ENCODE results near the gene YBEY. TPM values are rescaled to one million over a fixed set of nuclear protein-coding genes. Genes with fewer than 3 reads are reported as not detected.

YBEY gene
- polyA plus RNA-seq, 2 donors: 7.1 to 11.9 TPM

DNA sequence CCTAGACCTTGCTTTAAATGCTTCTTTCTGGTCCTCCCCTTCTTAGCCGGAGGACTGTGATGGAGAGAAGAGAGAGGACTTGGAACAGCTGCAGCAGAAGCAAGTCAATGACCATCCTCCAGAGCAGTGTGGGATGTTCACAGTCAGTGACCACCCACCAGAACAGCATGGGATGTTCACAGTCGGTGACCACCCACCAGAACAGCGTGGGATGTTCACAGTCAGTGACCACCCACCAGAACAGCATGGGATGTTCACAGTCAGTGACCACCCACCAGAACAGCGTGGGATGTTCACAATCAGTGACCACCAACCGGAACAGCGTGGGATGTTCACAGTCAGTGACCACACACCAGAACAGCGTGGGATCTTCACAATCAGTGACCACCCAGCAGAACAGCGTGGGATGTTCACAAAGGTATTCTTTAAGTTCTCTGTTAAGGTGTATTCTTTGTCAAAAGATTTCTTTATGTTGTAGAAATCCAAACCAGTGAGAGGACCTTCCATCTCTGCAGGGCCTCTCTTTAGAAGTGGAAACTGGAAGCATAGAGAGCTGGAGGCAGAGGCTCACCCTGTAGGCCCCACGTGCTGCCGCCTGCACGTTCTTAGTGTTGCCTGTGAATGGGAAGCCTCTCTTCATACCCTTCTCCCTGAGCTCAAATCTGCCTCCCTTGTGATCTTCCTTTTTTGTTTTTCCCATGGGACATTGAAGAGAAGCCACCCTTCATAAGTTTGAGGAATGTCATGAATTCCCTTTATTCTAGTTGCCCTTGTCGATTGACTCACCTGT, 48.4 kb downstream of the YBEY start:
- Histone ChIP-seq H3K36me3 (ENCODE audit: control insufficient read depth in 2 of 2, insufficient read depth in 2 of 2, low read length in 1 of 2) (peaks cover 6 to 20% of the 10 kb centered on the region in 2 donors), H3K27me3 (ENCODE audit: control insufficient read depth in 1 of 2, insufficient read depth in 2 of 2, low read length in 2 of 2) (no peaks in the 10 kb centered on the region), H3K4me3 (ENCODE audit: low read depth in 1 of 2, low read length in 2 of 2) (no peak overlapping the region), H3K27ac (ENCODE audit: low read depth in 2 of 2, low read length in 1 of 2) (no peak overlapping the region), H3K4me1 (ENCODE audit: control insufficient read depth in 2 of 2, insufficient read depth in 2 of 2, low read length in 1 of 2) (no peaks in the 10 kb centered on the region), H3K9me3 (ENCODE audit: control insufficient read depth in 2 of 2, insufficient read depth in 1 of 2, low read depth in 1 of 2, low read length in 1 of 2) (no peaks in the 10 kb centered on the region)
- 92 to 94% methylated on average over 12 of the region's 12 CpGs for WGBS, 2 donors

DNA sequence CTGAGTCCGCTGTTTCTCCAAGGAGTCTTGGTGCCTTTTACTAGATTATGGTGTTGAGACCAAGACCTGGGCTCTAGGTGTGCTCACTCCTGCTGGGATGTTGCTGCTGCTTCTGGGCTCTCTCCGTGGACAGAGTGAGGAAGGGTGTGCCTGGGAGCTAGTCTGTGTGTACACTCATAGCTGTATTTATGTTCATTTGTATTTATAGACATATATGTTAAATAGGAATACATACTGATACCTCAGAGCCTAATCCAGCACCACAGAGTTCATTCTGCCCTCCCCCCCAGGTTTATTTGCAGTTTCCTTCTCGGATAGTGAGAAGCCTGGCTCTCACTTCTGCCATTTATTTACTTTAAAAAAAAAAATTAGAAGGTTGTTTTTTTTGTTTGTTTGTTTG, 50.5 kb downstream of the YBEY start:
- Histone ChIP-seq H3K27ac (ENCODE audit: low read depth in 2 of 2, low read length in 1 of 2) (no peak overlapping the region), H3K27me3 (ENCODE audit: control insufficient read depth in 1 of 2, insufficient read depth in 2 of 2, low read length in 2 of 2) (no peaks in the 10 kb centered on the region), H3K36me3 (ENCODE audit: control insufficient read depth in 2 of 2, insufficient read depth in 2 of 2, low read length in 1 of 2) (peaks cover 6 to 15% of the 10 kb centered on the region in 2 donors), H3K4me1 (ENCODE audit: control insufficient read depth in 2 of 2, insufficient read depth in 2 of 2, low read length in 1 of 2) (no peaks in the 10 kb centered on the region), H3K4me3 (ENCODE audit: low read depth in 1 of 2, low read length in 2 of 2) (no peak overlapping the region), H3K9me3 (ENCODE audit: control insufficient read depth in 2 of 2, insufficient read depth in 1 of 2, low read depth in 1 of 2, low read length in 1 of 2) (no peaks in the 10 kb centered on the region)
- WGBS, 2 donors: 94 to 97% methylated on average over 3 of the region's 3 CpGs

DNA sequence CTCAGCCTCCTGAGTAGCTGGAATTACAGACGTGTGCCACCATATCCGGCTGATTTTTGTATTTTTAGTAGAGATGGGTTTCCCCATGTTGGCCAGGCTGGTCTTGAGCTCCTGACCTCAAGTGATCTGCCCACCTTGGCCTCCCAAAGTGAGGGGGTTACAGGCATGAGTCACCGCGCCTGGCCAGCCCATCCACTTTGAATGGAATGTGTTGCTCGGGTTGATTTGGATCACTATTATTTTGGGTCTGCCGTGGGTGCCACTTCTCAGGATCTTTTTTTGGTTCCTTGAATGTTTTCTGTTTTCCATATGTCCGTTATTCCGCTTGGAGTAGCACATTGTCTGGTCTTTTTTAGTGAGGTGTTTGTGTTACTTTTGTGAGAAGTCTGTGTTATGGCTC, 54.9 kb downstream of the YBEY start:
- Histone ChIP-seq H3K9me3 (ENCODE audit: control insufficient read depth in 2 of 2, insufficient read depth in 1 of 2, low read depth in 1 of 2, low read length in 1 of 2) (no peaks in the 10 kb centered on the region), H3K27ac (ENCODE audit: low read depth in 2 of 2, low read length in 1 of 2) (no peak overlapping the region), H3K36me3 (ENCODE audit: control insufficient read depth in 2 of 2, insufficient read depth in 2 of 2, low read length in 1 of 2) (peaks cover 7 to 9% of the 10 kb centered on the region in 2 donors), H3K4me3 (ENCODE audit: low read depth in 1 of 2, low read length in 2 of 2) (no peak overlapping the region), H3K27me3 (ENCODE audit: control insufficient read depth in 1 of 2, insufficient read depth in 2 of 2, low read length in 2 of 2) (no peaks in the 10 kb centered on the region), H3K4me1 (ENCODE audit: control insufficient read depth in 2 of 2, insufficient read depth in 2 of 2, low read length in 1 of 2) (no peaks in the 10 kb centered on the region)
- WGBS, 2 donors: 92 to 94% methylated on average over 8 of the region's 8 CpGs

DNA sequence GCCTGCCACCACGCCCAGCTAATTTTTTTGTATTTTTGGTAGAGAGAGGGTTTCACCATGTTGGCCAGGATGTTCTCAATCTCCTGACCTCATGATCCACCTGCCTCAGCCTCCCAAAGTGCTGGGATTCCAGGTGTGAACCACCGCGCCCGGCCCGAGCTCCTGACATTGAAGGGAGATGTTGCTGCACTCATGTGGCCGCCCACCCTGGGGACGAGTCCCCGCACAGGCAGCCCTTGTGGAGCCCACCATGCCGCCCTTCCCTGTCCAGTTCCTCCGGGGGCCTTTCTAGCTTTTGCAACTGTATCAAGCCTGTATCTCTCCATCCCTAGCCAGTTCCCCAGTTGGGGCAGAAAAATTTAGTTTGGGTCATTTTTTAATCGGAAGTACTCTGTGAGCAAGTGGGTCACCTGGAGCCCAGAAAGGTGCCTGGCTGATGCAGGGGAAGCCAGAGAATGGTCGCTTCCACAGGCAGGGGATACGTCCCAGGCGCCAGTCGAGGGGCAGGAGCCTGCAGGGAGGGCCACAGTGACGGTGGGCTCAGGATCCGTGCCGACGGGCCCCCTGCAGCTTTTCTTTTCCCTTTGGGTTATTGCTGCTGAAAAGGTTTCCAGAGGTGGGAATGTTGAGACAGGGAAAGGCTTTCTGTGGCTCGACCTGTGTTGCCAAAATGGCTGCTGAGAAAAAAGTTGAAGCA, 58.2 kb downstream of the YBEY start:
- Histone ChIP-seq H3K27me3 (ENCODE audit: control insufficient read depth in 1 of 2, insufficient read depth in 2 of 2, low read length in 2 of 2) (no peaks in the 10 kb centered on the region), H3K36me3 (ENCODE audit: control insufficient read depth in 2 of 2, insufficient read depth in 2 of 2, low read length in 1 of 2) (peaks cover 12 to 32% of the 10 kb centered on the region in 2 donors), H3K4me3 (ENCODE audit: low read depth in 1 of 2, low read length in 2 of 2) (no peak overlapping the region), H3K4me1 (ENCODE audit: control insufficient read depth in 2 of 2, insufficient read depth in 2 of 2, low read length in 1 of 2) (peaks cover 0 to 2% of the 10 kb centered on the region in 2 donors), H3K27ac (ENCODE audit: low read depth in 2 of 2, low read length in 1 of 2) (no peak overlapping the region), H3K9me3 (ENCODE audit: control insufficient read depth in 2 of 2, insufficient read depth in 1 of 2, low read depth in 1 of 2, low read length in 1 of 2) (no peaks in the 10 kb centered on the region)
- WGBS, 2 donors: 95 to 96% methylated on average over 20 of the region's 20 CpGs

DNA sequence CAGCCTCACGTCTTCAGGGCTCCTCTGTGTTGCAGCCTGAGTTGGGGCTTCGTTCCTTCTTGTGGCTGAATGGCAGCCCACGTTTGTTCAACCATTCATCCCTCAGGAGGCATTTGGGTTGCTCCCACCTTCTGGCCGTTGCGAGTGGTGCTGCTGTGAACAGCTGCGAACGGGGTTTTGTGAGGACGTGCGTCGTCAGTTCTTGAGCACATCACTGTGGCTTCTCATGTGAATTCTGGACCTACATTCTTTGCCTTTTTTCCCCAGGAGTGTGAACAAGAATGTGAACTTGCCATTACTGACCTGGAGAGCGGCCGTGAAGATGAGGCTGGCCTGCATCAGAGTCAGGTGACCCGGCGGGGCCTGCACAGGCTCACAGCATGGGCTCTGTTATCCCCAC, 59.7 kb downstream of the YBEY start:
- WGBS, 2 donors: 93 to 95% methylated on average over 12 to 14 of the region's 14 CpGs
- H3K36me3 ChIP-seq (ENCODE audit: control insufficient read depth in 2 of 2, insufficient read depth in 2 of 2, low read length in 1 of 2): peaks cover 12 to 43% of the 10 kb centered on the region in 2 donors

DNA sequence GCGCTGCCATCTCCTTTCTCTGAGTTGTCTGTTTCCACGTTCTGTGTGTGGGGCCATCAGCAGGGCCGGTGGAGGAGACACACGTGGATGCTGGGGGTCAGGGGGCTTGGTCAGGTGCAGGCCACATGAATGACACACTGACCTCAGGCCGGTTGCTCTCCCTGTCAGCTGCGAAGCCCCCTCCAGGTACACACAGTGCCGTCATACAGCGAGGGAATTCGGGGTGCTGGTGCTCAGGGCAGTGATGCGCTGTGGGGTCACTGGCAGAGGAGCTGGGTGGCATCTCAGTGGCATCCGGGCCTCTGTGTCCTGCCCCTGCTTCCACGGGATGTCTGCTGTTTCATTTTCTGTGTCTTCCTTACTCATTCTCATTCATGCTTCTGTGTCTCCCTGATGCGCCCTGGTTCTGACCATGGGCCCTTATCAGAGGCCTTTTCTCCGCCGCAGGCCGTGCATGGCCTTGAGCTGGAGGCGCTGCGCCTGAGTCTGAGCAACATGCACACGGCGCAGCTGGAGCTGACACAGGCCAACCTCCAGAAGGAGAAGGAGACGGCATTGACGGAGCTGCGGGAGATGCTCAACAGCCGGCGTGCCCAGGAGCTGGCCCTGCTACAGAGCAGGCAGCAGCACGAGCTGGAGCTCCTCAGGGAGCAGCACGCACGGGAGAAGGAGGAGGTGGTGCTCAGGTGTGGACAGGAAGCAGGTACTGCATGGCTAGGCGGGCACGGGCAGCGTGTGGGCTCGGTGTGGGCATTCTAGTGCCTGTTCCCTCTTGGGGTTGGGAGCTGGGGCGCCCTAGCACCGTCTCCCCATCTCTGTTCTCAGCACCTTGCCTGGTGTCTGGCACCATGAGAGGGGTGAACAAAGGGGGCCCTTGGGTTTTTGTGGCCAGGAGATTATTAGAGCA, 60.4 kb downstream of the YBEY start:
- H3K9me3 ChIP-seq (ENCODE audit: control insufficient read depth in 2 of 2, insufficient read depth in 1 of 2, low read depth in 1 of 2, low read length in 1 of 2): no peaks in the 10 kb centered on the region
- WGBS, 2 donors: 94 to 95% methylated on average over 34 of the region's 34 CpGs
- no peak overlapping the region for H3K4me3 ChIP-seq (ENCODE audit: low read depth in 1 of 2, low read length in 2 of 2)
- peaks cover 0 to 2% of the 10 kb centered on the region in 2 donors for H3K4me1 ChIP-seq (ENCODE audit: control insufficient read depth in 2 of 2, insufficient read depth in 2 of 2, low read length in 1 of 2)
- peaks cover 12 to 48% of the 10 kb centered on the region in 2 donors for H3K36me3 ChIP-seq (ENCODE audit: control insufficient read depth in 2 of 2, insufficient read depth in 2 of 2, low read length in 1 of 2)
- no peaks in the 10 kb centered on the region for H3K27me3 ChIP-seq (ENCODE audit: control insufficient read depth in 1 of 2, insufficient read depth in 2 of 2, low read length in 2 of 2)
- H3K27ac ChIP-seq (ENCODE audit: low read depth in 2 of 2, low read length in 1 of 2): no peak overlapping the region

More for the DNA sequence above, 59.7 kb downstream of the YBEY start:
- no peaks in the 10 kb centered on the region for H3K9me3 ChIP-seq (ENCODE audit: control insufficient read depth in 2 of 2, insufficient read depth in 1 of 2, low read depth in 1 of 2, low read length in 1 of 2)
- no peak overlapping the region for H3K4me3 ChIP-seq (ENCODE audit: low read depth in 1 of 2, low read length in 2 of 2)
- peaks cover 0 to 2% of the 10 kb centered on the region in 2 donors for H3K4me1 ChIP-seq (ENCODE audit: control insufficient read depth in 2 of 2, insufficient read depth in 2 of 2, low read length in 1 of 2)
- no peaks in the 10 kb centered on the region for H3K27me3 ChIP-seq (ENCODE audit: control insufficient read depth in 1 of 2, insufficient read depth in 2 of 2, low read length in 2 of 2)
- H3K27ac ChIP-seq (ENCODE audit: low read depth in 2 of 2, low read length in 1 of 2): no peak overlapping the region

DNA sequence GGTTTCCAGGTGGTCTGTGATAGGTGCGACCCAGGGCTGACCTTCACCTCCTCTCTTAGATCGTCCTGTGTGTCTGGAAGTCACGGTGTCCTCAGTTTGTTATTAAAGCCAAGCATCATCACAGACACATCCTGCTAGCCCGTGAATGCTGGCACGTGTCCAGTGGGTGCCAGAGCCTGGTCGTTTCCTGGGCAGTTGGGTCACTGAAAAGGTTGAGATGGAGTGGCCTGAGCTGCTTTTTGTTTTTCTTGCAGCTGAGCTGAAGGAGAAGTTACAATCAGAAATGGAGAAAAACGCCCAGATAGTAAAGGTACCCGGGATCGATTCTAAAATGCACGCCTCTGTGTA, 61.0 kb downstream of the YBEY start:
- Histone ChIP-seq H3K4me3 (ENCODE audit: low read depth in 1 of 2, low read length in 2 of 2) (no peak overlapping the region), H3K9me3 (ENCODE audit: control insufficient read depth in 2 of 2, insufficient read depth in 1 of 2, low read depth in 1 of 2, low read length in 1 of 2) (no peaks in the 10 kb centered on the region), H3K36me3 (ENCODE audit: control insufficient read depth in 2 of 2, insufficient read depth in 2 of 2, low read length in 1 of 2) (peaks cover 12 to 54% of the 10 kb centered on the region in 2 donors), H3K27ac (ENCODE audit: low read depth in 2 of 2, low read length in 1 of 2) (no peak overlapping the region), H3K27me3 (ENCODE audit: control insufficient read depth in 1 of 2, insufficient read depth in 2 of 2, low read length in 2 of 2) (no peaks in the 10 kb centered on the region), H3K4me1 (ENCODE audit: control insufficient read depth in 2 of 2, insufficient read depth in 2 of 2, low read length in 1 of 2) (peaks cover 0 to 7% of the 10 kb centered on the region in 2 donors)
- WGBS, 2 donors: 78 to 79% methylated on average over 10 of the region's 10 CpGs

Other genes starting within 250 kb of the YBEY start
- 100 to 1,000 TPM; 120 to 161 TPM for gene COL6A2, start 188.2 kb upstream of the YBEY start, polyA plus RNA-seq
- under 1 TPM; 0.33 to 0.39 TPM for gene FTCD, start 130.8 kb upstream of the YBEY start, polyA plus RNA-seq
- 1 to 10 TPM; 5.2 to 9.3 TPM for gene SPATC1L, start 101.9 kb upstream of the YBEY start, polyA plus RNA-seq
- gene LSS, start 57.6 kb upstream of the YBEY start, polyA plus RNA-seq: 10 to 100 TPM; 41.9 to 57.6 TPM
- 10 to 100 TPM; 27.1 to 29.2 TPM for gene MCM3AP, start 731 bp upstream of the YBEY start, polyA plus RNA-seq
- gene C21orf58, start 37.5 kb downstream of the YBEY start, polyA plus RNA-seq: 1 to 10 TPM; 2.5 to 7.1 TPM
- gene PCNT, start 37.8 kb downstream of the YBEY start, polyA plus RNA-seq: 10 to 100 TPM; 14.1 to 14.9 TPM
- gene DIP2A, start 172.5 kb downstream of the YBEY start, polyA plus RNA-seq: 10 to 100 TPM; 15.3 to 29.7 TPM

Measured in esophagus (tissue), 2 donors.